Colonic mucosa (tissue), 4 donors: ENCODE results near the gene SH3GL2. TPM values are rescaled to one million over a fixed set of nuclear protein-coding genes. Genes with fewer than 3 reads are reported as not detected.

Experiments
- DNase-seq: peaks from one replicate; pipeline ENCODE4 v3.0.0-alpha.2; 2020
- H3K27ac ChIP-seq: fragments of 200-600 bp; one replicate; pipeline ENCODE4 v1.8.0; 2021
- H3K27me3 ChIP-seq: fragments of 200-600 bp; one replicate; pipeline ENCODE4 v1.8.0; 2021
- H3K36me3 ChIP-seq: fragments of 200-600 bp; one replicate; pipeline ENCODE4 v1.8.0; 2021
- H3K4me1 ChIP-seq: fragments of 200-600 bp; one replicate; pipeline ENCODE4 v1.8.0; 2021; ENCODE audit warnings: mild to moderate bottlenecking
- H3K4me3 ChIP-seq: fragments of 200-600 bp; one replicate; pipeline ENCODE4 v1.8.0; 2021
- H3K9ac ChIP-seq, 2 donors: one replicate each; pipeline ENCODE4 v1.7.0; 2013; ENCODE audit warnings: control low read depth in 2 of 2, low read depth in 2 of 2, low read length in 2 of 2
- H3K9me3 ChIP-seq: fragments of 200-600 bp; one replicate; pipeline ENCODE4 v1.8.0; 2021
- CTCF ChIP-seq: fragments of 200-600 bp; IDR thresholded peaks from one replicate; pipeline ENCODE4 v1.8.0; 2022; ENCODE audit warnings: antibody characterized with exemption, mild to moderate bottlenecking
- intact Hi-C: fragments of 100-400 bp; cut with DNase I; formaldehyde crosslinking; loops from one replicate; pipeline ENCODE4 v1.14.1; 2022
- total RNA-seq, 2 donors: library from RNA; stranded (reverse); fragmentation: NEBNext Ultra II Directional in 1 of 2; extraction: Animal tissue kit (Norgen Biotek cat#: 25700) in 1 of 2; gene quantifications; one replicate each; pipeline ENCODE4 v1.2.1, GENCODE V29; 2021
- donor health status: healthy.
- donor health status: DM: no; HTN: no; CAD: no.
- donor health status: DM: no; HTN: no; CAD: no.

Gene SH3GL2
- total RNA-seq, 2 donors from 2014 or later = 1.1 TPM

DNA sequence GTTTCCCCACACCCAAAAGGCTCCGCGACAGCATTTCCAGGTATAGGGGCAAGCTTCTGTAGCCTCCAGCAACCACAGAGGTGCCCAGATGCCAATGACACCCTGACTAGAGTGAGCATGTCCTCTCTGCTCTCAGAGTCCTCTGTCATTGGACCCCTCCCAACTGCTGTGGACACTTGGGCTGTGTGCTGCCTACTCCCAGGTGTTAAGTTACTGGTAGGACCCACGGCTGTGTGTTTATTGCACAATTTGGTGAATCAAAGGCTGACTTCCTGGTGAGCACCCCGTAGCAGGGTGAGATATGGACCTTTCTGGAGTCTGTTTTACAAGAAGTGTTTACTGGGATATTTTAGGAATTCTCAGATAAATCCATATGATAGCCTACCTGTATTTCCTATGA is 36.0 kb downstream of the SH3GL2 start:
- no peaks in the 10 kb centered on the region for H3K9me3 ChIP-seq
- no peaks in the 10 kb centered on the region for H3K27me3 ChIP-seq
- no peak overlapping the region for H3K27ac ChIP-seq
- H3K4me3 ChIP-seq = no peak overlapping the region
- no peak overlapping the region for H3K9ac ChIP-seq
- H3K36me3 ChIP-seq = no peaks in the 10 kb centered on the region
- DNase-seq = no peak
- intact Hi-C loops = no loop called here
- H3K4me1 ChIP-seq = no peaks in the 10 kb centered on the region
- TF ChIP-seq CTCF = no peak

DNA sequence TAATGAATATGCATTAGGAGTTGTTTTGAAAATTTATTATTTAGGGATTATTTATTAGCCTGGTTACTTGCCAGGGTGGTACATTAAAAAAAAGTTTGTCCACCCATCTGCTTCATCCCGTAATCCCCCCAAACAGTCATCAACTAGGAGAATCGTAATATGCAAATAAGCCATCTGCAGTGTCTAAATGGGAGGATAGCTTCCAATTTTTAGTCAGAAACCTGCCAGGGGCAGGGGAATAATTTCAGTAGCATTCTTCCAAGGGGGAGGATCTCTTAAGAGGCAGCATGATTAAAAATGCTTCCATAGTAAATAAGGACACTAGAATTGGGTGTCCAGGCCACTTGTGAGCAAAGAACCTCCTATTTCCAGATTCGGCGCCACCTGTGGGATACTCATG is 43.3 kb downstream of the SH3GL2 start:
- H3K4me3 ChIP-seq = no peak overlapping the region
- no peak overlapping the region for H3K27ac ChIP-seq
- intact Hi-C loops = no loop called here
- TF ChIP-seq CTCF = no peak
- no peaks in the 10 kb centered on the region for H3K36me3 ChIP-seq
- no peaks in the 10 kb centered on the region for H3K9me3 ChIP-seq
- H3K4me1 ChIP-seq = no peaks in the 10 kb centered on the region
- H3K27me3 ChIP-seq = no peaks in the 10 kb centered on the region
- no peak for DNase-seq
- H3K9ac ChIP-seq = no peak overlapping the region

DNA sequence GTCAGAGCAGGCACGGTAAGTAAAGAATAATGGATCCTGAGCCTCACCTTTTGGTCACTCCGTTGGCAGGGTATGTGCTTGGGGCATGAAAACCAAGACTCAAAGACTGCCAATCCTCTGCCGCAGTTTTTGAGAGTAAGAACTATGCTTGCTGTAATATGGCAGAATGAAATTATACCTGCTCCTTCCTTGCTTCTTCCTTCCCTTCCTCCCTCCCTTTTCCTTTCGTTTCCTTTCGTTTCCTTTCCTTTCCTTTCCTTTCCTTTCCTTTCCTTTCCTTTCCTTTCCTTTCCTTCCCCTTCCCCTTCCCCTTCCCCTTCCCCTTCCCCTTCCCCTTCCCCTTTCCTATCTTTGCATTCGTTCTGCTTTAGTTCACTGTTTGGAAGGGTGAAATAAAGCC is 43.9 kb downstream of the SH3GL2 start:
- intact Hi-C loops = no loop called here
- H3K27ac ChIP-seq = no peak overlapping the region
- no peak for TF ChIP-seq CTCF
- no peak overlapping the region for H3K4me3 ChIP-seq
- no peak overlapping the region for H3K9ac ChIP-seq
- H3K36me3 ChIP-seq = no peaks in the 10 kb centered on the region
- no peak for DNase-seq
- H3K9me3 ChIP-seq = no peaks in the 10 kb centered on the region
- no peaks in the 10 kb centered on the region for H3K27me3 ChIP-seq
- H3K4me1 ChIP-seq = no peaks in the 10 kb centered on the region

- Histone ChIP-seq H3K27me3 (no peaks in the 10 kb centered on the region), H3K4me1 (no peaks in the 10 kb centered on the region), H3K27ac (no peak overlapping the region), H3K4me3 (no peak overlapping the region), H3K9me3 (no peaks in the 10 kb centered on the region), H3K36me3 (no peaks in the 10 kb centered on the region), H3K9ac (no peak overlapping the region)
- TF ChIP-seq CTCF = no peak
- DNase-seq = no peak
- intact Hi-C loops = no loop called here
Observed at GRCh38 chr9:17623965-17624364, 45.1 kb downstream of the SH3GL2 start.

GRCh38 chr9:17624571-17624970 is 45.7 kb downstream of the SH3GL2 start:
- no peak for TF ChIP-seq CTCF
- Histone ChIP-seq H3K27me3 (no peaks in the 10 kb centered on the region), H3K4me1 (no peaks in the 10 kb centered on the region), H3K36me3 (no peaks in the 10 kb centered on the region), H3K4me3 (no peak overlapping the region), H3K9ac (no peak overlapping the region), H3K27ac (no peak overlapping the region), H3K9me3 (no peaks in the 10 kb centered on the region)
- no peak for DNase-seq
- intact Hi-C loops = no loop called here
